IMR-90 (cell line): Measurements from ENCODE around the gene SPAST.

ENCODE experiments used
- CEBPB ChIP-seq: IDR thresholded peaks from 2 replicates; pipeline ENCODE4 v1.6.1; 2012; ENCODE audit warnings: low read depth, low read length, improper control_type of control experiment
- CTCF ChIP-seq: conservative IDR thresholded peaks from 2 replicates; pipeline ENCODE4 v1.5.1; 2012; ENCODE audit warnings: mild to moderate bottlenecking, low read depth, low read length, improper control_type of control experiment
- MAZ ChIP-seq: IDR thresholded peaks from 2 replicates; pipeline ENCODE4 v1.6.1; 2012; ENCODE audit warnings: low read depth, mild to moderate bottlenecking, low read length, improper control_type of control experiment, moderate library complexity, borderline replicate concordance
- POLR2A ChIP-seq: IDR thresholded peaks from 2 replicates; pipeline ENCODE4 v1.6.1; 2012; ENCODE audit warnings: mild to moderate bottlenecking, low read depth, low read length
- SMC3 ChIP-seq: fragments of 150-350 bp; IDR thresholded peaks from 2 replicates; pipeline ENCODE4 v1.6.1; 2016; ENCODE audit warnings: low read depth, mild to moderate bottlenecking, antibody characterized with exemption, low read length, moderate library complexity

GRCh38 chr2:32136097-32136496, 72.7 kb downstream of the SPAST start:
- TF ChIP-seq POLR2A: no peak
- no peak for TF ChIP-seq MAZ
- no peak for TF ChIP-seq CTCF
- no peak for TF ChIP-seq CEBPB
- no peak for TF ChIP-seq SMC3
